HepG2 (cell line): ENCODE measurements around the gene XPO1.

Source experiments
- AFF4 ChIP-seq: sonication (generic); formaldehyde crosslinking; IDR thresholded peaks from 2 replicates; pipeline ENCODE4 v1.4.0; 2020; ENCODE audit warnings: missing genetic modification reagents
- HDAC6 ChIP-seq: fragments of 200-600 bp; sonication (generic); IDR thresholded peaks from 2 replicates; pipeline ENCODE4 v1.7.0; 2017; ENCODE audit warnings: mild to moderate bottlenecking, antibody characterized with exemption, low read length, low read depth
- HHEX ChIP-seq: IDR thresholded peaks from 2 replicates; pipeline ENCODE4 v1.6.1; 2016; ENCODE audit warnings: control low read depth
- NCOA5 ChIP-seq: sonication (generic); formaldehyde crosslinking; IDR thresholded peaks from 2 replicates; pipeline ENCODE4 v1.4.0; 2020; ENCODE audit warnings: missing genetic modification reagents
- NR2F1 ChIP-seq, 2 experiments: fragments of 450-650 bp in 1 of 2; formaldehyde crosslinking in 1 of 2; IDR thresholded peaks; 2 replicates each; pipeline versions ENCODE4 v1.5.0 to v1.6.1; 2016 to 2020; ENCODE audit warnings: mild to moderate bottlenecking in 1 of 2, missing compliant biosample characterization in 1 of 2, missing genetic modification reagents in 1 of 2, moderate library complexity in 1 of 2
- POLR2A ChIP-seq, 2 experiments: IDR thresholded peaks; 2 replicates each; pipeline ENCODE4 v1.6.1; 2011; ENCODE audit warnings: low read depth in 2 of 2, low read length in 2 of 2, mild to moderate bottlenecking in 1 of 2, moderate library complexity in 1 of 2; ENCODE audit not compliant: insufficient read depth in 1 of 2
- RELA ChIP-seq: sonication (generic); formaldehyde crosslinking; IDR thresholded peaks from 2 replicates; pipeline ENCODE4 v1.4.0; 2020; ENCODE audit warnings: missing genetic modification reagents
- RFX3 ChIP-seq: IDR thresholded peaks from 2 replicates; pipeline ENCODE4 v1.6.1; 2016; ENCODE audit warnings: missing biosample characterization, missing genetic modification reagents
- YY1 ChIP-seq: IDR thresholded peaks from 2 replicates; pipeline ENCODE4 v1.6.1; 2011; ENCODE audit warnings: low read length, low read depth, moderate library complexity, mild to moderate bottlenecking; ENCODE audit not compliant: insufficient read depth, insufficient replicate concordance
- ZKSCAN1 ChIP-seq: fragments of 150-350 bp; IDR thresholded peaks from 2 replicates; pipeline ENCODE4 v1.6.1; 2014; ENCODE audit warnings: low read length
- ZNF18 ChIP-seq: sonication (generic); formaldehyde crosslinking; IDR thresholded peaks from 2 replicates; pipeline ENCODE4 v1.8.0; 2022; ENCODE audit warnings: mild to moderate bottlenecking, missing genetic modification reagents; ENCODE audit not compliant: insufficient replicate concordance
- ZNF407 ChIP-seq: sonication (generic); formaldehyde crosslinking; IDR thresholded peaks from one replicate; pipeline ENCODE4 v1.5.1; 2020; ENCODE audit warnings: mild to moderate bottlenecking, missing genetic modification reagents; ENCODE audit errors: not compliant biosample characterization

- TF ChIP-seq AFF4 (CRISPR knock-in tag) (no peak), HDAC6 (no peak), RELA (CRISPR knock-in tag) (no peak), ZKSCAN1 (no peak), HHEX (CRISPR knock-in tag) (no peak), ZNF18 (CRISPR knock-in tag) (no peak), POLR2A (IDR thresholded peaks at IDR 0.05; ENCODE audit: insufficient read depth in 1 of 2, low read depth in 2 of 2, low read length in 2 of 2) (no peak), NR2F1 (CRISPR knock-in tag; IDR thresholded peaks at IDR 0.05) (no peak), RFX3 (CRISPR knock-in tag) (no peak), ZNF407 (CRISPR knock-in tag) (no peak), YY1 (no peak), NCOA5 (no peak)
These were observed 106.8 kb downstream of the XPO1 start for GRCh38 chr2:61431345-61431744.
